ENCODE results near the gene PTPRN2.
"Not testable (repeated sequence)": the region's sequence is repeated elsewhere in the genome, so short reads cannot be mapped to it uniquely, and the experiment has no call there.

The PTPRN2 gene

DNA sequence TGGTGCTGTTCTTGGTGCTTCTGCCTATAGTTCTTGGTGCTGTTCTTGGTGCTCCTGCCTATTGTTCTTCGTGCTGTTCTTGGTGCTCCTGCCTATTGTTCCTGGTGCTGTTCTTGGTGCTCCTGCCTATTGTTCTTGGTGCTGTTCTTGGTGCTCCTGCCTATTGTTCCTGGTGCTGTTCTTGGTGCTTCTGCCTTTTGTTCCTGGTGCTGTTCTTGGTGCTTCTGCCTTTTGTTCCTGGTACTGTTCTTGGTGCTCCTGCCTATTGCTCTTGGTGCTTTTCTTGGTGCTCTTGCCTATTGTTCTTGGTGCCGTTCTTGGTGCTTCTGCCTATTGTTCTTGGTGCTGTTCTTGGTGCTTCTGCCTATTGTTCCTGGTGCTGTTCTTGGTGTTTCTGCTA is 71.1 kb downstream of the PTPRN2 start:
- no peak for DNase-seq (ENCODE audit: low read depth in 2 of 2)

DNA sequence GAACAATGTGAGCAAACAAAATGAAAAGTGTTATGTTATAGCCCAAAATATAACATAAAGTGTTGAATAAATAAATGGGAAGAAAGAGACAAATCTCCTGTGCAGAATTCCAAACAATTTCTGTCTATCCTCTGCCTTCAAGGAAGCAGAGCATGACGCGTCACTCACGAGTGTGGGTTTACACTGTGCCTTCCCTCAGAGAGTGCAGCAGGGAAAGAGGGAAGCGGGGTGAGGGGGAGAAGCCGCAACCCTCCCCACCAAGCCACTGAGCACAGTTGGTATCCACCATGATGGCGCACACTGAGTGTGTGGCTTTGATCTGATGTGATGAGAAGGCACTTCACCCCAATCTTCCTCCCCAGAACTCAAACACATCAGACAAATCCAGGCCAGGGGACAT is 74.8 kb downstream of the PTPRN2 start:
- DNase-seq (ENCODE audit: low read depth in 2 of 2): no peak

DNA sequence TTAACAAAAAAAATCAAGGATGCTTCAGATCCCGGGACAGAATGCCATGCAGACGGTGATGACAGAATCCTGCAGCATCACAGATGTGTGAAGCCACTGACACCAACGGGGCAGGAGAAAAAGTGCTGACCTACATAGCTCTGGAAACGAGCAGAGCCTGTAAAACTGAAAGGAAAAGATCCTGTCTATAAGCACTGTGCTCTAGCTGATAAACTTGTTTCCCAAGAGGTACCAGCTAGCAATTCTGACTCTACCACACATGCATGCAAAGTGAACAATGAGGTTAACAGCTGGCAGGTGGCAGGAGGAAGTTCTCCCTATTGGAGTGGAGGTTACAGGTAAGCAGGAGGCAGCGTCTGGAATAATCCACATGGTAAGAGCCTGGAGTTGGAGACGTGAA is 75.6 kb downstream of the PTPRN2 start:
- no peak for DNase-seq (ENCODE audit: low read depth in 2 of 2)

DNA sequence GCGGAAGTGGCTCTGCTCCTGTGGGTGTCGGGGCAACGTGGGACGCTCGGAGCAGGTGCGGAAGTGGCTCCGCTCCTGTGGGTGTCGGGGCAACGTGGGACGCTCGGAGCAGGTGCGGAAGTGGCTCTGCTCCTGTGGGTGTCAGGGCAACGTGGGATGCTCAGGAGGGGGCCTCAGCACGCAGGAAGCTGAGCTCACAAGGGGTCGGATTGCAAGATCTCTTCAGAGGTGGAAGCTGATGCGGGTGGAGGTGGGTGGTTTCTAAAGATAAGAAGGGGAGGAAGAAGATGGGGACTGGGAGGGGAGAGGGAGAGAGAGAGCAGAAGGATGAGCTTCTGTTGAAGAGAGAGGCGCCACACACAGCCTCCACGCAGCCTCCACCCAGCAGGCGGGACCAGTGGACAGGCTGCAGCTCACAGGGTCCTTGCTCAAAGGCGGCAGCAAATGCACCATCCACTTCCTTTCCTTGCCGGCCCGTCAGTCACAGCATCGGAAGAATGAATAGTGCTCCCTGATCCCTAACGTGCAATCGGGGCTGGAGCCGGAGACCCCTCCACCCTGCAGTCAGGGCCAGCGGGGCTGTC is 78.7 kb downstream of the PTPRN2 start:
- DNase-seq (ENCODE audit: low read depth in 2 of 2): no peak

DNA sequence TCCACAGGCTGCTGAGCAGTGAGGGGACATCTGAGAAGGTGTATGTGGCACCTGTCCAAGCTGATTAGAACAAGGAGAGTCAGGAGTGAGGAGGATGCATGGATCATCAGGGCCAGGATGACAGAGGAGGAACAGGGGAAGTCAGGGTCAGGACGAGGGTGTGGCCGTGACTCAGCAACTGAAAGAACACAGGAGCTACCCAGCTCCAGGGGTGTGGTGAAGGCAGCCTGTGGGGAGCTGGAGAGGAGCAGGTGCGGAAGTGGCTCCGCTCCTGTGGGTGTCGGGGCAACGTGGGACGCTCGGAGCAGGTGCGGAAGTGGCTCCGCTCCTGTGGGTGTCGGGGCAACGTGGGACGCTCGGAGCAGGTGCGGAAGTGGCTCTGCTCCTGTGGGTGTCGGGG is 79.3 kb downstream of the PTPRN2 start:
- not testable (repeated sequence) for DNase-seq (ENCODE audit: low read depth in 2 of 2)

DNA sequence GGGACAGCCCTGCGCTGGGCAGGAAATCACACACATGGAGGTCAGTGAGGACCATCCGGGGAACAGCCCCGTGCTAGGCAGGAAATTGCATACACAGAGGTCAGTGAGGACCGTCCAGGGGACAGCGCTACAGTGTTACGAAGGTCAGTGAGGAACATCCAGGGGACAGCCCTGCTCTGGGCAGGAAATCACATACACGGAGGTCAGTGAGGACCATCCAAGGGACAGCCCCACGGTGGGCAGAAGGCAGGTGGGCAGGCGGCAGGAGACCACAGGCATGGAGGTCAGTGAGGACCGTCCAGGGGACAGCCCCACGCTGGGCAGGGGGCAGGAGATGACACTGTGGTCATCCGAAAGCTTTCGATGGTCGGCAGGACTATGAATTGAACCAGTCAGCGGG is 79.7 kb downstream of the PTPRN2 start:
- DNase-seq (ENCODE audit: low read depth in 2 of 2): no peak

DNA sequence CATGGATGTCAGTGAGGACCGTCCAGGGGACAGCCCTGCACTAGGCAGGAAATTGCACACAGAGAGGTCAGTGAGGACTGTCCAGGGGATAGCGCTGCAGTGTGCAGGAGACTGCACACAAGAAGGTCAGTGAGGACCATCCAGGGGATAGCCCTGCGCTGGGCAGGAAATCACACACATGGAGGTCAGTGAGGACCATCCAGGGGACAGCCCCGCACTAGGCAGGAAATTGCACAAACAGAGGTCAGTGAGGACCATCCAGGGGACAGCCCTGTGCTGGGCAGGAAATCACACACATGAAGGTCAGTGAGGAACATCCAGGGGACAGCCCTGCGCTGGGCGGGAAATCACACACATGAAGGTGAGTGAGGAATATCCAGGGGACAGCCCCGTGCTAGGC is 80.4 kb downstream of the PTPRN2 start:
- not testable (repeated sequence) for DNase-seq (ENCODE audit: low read depth in 2 of 2)

DNA sequence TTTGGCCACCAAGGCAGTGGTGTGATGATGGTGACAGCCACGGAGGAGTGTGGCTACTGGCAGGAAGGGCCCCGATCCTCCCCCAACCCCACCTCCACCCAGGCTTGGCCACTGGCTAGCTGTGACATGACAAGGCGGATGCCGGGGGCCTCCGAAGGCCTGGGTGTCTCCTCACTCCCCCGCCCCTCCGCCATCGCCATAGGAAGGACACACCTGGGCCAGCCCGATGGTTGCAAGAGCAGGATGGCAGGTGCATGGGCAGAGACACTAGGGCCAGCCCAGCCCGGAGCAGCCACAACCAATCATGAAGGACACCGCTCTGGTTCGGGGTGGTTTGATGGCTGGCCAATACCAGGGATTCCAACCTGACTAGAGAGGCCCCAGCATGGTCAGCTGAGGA is 81.0 kb downstream of the PTPRN2 start:
- DNase-seq (ENCODE audit: low read depth in 2 of 2): no peak

DNA sequence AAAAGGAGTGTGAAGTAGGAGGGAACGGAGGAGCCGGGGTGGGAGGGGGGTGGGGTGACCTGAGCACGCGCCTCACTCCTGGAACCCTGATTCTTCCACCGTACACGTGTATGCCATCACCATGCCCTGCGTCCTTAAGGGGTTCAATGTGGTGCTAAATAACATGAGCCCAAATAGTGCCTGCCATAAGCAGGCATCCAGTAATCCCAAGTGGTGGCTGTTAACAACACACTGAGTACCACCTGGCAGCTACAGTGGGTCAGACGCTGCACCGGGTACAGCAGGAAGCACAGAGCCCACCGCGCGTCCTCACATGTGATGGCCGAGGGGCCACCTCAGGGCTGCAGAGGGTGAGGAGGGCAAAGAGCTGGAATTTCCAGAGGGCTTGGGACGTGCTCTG is 81.9 kb downstream of the PTPRN2 start:
- no peak for DNase-seq (ENCODE audit: low read depth in 2 of 2)

DNA sequence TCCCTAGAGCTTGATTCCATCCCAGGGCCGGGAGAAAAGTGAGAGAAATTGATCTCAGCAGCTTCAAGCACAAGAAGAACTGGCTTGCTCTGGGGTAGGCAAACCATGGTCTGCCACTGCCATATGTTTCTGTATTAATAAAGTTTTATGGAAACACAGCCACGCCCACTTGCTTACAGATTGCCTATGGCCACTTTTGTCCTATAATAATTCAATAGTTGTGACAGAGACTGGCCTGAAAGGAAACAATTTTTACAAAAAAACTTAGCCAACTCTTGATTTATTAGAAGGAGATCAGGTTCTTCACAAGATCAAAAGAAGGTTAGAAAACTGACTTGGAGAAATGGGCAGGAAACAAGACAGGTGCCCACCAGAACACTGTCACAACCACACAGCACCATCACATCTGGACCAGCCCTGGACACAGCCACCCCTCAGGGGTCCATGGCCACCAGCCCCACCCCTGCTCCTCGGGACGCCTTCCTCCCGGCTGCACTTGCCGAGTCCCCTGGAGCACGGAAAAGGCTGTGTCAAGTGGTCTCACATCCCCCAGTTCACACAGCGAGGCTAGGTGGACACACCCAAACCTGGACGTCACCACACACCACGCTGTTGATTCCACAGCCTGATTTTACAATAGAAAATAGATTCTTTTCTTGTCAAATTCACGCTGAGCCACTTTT is 85.4 kb downstream of the PTPRN2 start:
- no peak for DNase-seq (ENCODE audit: low read depth in 2 of 2)

DNA sequence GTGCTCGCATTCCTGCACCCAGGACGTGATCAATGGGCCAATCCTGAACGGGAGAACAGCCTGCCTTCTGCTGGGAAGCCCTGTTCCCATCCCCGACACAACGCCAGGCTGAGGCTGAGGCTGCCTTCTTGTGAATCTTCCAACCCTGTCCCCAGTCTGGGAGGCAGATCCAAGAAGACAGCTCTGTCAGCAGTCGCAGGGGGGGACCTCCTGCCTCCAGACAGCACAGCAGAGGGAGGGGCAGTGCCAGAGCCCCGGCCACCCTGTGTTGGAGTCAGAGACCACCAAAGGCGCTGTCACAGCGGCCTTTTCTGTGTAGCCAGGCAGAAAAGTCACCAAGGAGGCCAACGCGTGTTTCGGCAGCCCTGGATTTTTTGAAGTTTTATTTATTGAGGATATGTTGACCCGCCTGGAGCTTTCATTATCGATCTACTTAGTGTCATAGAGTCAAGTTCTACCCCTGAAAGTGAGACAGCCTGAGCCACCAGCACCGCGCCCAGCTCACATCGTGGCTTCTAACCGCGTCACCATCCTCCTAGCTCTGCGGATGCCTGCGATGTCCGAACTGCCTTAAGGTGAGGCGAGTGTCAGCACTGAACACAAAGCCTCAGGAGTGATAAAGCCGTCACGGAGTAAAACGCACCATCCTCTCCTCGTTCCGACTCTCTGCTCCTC is 86.1 kb downstream of the PTPRN2 start:
- no peak for DNase-seq (ENCODE audit: low read depth in 2 of 2)

DNA sequence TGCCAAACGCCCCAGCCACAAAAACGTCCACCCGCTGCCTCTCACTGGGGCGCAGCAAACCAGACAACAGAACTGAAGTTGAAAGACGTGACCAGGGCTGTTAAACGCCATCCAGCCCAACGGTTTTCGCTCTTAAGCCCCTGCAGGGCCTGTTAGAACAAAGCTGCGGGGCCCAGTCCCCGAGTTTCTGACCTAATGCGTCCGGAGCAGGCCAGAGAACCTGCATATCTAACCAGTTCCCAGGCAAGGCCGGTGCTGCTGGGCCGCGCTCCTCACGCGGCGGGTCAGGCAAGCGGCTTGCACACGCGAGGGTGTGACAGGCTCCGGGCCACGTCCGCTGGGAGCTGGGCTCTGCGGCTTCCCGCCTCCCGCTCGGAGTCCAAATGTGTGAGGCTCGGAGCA is 87.0 kb downstream of the PTPRN2 start:
- no peak for DNase-seq (ENCODE audit: low read depth in 2 of 2)

DNA sequence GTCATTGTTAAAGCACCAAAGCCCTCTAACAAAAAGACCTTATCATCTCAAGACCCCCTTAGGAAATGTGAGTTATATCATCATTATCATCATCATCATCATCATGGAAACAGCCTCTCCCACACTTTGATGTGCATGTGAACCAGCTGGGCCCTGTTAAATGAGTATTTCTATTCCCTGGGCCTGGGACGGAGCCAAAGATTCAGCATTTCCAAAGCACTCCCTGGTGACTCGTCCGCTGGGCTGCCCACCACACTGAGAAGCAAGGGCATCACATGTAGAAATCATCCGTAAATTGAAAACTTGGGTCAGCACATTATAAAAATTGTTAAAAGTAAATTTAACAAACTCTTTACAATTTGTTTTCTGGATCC is 88.6 kb downstream of the PTPRN2 start:
- no peak for DNase-seq (ENCODE audit: low read depth in 2 of 2)

DNA sequence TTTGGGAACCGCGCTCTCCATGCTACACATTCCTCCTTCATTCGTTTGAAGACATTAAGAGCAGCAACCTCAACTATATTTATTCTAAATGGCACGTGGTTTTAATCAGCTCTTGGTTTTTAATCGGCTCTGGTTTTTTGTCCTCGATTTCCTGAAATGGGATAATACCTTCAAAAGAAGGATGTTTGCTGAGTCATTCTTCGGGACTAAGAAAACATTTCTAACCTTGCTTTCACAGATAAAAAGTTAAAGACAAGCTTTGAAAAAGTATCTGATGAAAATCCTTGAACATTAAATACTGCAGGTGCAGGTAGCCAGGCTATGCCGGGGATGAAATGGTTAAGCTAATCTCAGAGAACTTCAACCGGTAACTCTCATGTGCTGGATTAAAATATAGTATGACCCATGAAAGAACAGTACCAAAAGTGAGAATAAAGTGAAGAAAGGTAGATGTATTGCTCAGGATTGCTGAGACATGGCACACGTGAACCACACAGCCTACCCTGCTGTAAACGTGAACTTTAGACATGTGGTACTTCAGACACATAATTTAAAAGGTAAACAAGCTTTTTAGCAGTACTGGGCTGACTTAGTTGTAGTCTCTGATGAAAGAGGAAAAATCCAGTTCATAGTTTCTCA is 89.1 kb downstream of the PTPRN2 start:
- DNase-seq (ENCODE audit: low read depth in 2 of 2): no peak

DNA sequence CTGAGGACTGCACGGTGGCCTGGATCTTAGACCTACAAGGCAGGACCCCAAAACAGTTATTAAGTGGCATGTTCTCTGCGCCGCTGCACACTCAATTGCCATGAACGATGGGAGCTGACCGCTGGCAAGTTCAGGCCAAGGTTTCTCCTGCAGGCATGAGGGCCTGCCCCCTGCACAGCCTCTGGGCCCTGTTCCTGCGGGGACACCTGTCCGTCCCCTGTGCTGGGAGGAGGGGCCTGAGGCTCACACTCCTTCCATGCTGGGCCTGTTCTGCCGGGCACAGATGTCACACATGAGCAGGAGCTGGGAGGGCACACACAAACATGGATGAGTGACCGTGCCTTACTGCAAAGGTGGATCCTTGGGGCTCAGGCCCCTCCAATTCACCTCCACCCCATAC is 90.0 kb downstream of the PTPRN2 start:
- DNase-seq (ENCODE audit: low read depth in 2 of 2): no peak

DNA sequence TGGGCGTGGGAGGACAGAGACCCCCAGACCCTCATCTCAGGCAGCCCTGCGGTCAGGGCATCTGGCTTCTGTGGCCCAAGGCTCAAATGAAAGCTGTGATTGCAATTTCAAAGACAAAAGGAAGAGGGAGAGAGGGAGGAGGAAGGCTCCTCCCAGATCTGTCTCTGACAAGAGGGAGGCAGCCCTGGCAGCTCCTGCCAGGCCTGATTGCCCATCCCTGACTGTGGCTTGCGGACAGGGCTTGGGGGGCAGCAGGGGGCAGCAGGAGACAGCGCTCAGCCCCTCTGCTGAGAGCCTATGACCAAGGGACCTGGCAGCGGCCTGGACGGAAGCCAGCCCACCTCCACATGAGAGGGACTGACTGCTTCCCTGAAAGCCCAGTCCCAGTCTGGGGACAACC is 91.8 kb downstream of the PTPRN2 start:
- no peak for DNase-seq (ENCODE audit: low read depth in 2 of 2)

DNA sequence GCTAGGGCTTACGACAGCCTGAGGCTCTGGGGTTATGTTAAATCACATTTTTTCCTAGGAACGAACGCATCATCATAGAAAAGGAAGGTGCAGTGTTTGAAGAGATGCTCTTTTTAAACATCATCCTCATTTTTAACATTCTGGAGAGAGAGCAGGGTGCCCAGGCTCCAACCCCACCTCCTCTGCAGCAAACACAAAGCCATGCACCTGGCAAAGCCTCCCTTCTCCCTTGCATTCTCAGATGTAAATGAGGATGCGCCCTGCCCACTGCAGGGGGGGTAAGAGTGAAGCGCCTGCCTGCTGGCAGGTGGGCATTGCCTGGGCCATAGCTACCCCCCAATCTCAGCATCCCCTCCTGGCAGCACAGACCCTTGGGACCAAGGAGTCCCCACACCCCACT is 92.4 kb downstream of the PTPRN2 start:
- no peak for DNase-seq (ENCODE audit: low read depth in 2 of 2)

DNA sequence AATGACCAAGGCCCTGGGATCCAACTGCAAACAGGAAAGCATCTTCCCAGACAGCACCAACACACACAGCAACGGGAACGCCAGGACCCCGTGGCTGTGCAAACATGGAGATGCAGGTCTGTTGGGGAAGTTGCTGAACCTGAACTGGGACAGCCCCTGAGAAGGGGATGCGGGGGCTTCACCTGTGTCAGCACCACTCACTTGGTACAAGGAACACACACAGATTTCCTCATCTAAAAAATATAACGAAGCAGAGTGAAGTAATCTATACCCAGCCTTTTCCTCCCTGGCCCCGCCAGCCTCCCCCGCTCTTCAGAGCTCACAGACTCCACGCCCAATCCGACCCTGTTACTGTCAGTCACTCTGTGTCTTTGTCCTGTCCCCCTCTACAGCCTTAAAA is 93.0 kb downstream of the PTPRN2 start:
- no peak for DNase-seq (ENCODE audit: low read depth in 2 of 2)

DNA sequence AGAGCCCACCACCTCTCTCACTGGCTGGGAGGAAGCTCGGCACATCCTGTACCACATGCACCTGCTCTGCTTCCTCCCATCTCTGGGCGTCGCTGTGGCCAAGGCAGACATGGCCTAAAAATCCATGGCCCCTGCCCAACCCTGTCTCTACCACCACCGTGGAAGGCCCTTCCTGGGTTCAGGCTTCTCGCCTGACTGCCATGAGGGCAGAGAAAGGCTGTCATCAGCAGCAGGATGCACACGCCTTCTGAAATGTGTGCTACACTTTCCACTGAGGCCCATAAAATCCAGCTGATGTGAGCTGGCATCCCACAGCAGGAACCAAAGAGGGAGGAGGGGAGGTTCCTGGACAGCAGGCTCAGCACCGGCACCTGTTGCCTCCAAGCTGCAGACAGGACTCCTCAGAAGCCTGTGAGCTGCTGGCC is 93.4 kb downstream of the PTPRN2 start:
- DNase-seq (ENCODE audit: low read depth in 2 of 2): no peak

DNA sequence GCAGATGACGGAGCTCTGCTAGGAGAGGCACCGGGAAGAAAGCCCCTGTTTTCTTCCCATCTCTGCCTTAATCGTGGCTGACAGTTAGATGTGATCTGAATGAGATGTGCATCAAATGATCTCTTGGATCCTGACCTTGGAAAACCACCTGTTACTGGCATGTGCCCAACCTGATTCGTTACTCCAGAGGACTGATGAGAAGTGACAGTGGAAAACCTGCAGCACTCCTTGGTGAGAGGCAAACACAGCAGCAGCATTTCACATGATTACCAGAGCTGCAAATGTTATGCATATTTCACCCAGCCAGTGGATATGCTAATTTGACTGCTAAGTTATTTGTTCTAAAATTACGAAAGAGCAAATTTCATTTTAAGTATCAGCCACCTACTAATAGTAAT is 95.3 kb downstream of the PTPRN2 start:
- DNase-seq (ENCODE audit: low read depth in 2 of 2): no peak

DNA sequence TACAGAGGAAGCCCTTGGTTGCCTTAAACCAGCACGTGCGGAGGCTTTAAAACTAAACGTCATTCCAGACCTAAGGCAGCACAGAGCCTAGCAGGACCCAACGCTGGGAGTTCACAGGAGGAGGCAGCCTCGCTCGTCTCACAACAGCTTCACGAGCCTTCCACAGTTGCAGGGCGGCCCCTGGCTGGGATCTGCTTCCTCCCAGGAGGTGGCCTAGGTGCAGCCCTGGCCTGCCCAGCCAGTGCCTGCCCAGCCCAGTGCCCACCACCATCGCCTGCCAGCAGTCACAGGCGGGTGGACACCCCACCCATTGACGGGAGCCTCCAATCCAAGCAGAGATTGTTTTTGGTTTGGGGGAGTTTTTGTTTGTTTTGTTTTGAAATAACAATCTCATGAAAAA is 96.5 kb downstream of the PTPRN2 start:
- no peak for DNase-seq (ENCODE audit: low read depth in 2 of 2)

DNA sequence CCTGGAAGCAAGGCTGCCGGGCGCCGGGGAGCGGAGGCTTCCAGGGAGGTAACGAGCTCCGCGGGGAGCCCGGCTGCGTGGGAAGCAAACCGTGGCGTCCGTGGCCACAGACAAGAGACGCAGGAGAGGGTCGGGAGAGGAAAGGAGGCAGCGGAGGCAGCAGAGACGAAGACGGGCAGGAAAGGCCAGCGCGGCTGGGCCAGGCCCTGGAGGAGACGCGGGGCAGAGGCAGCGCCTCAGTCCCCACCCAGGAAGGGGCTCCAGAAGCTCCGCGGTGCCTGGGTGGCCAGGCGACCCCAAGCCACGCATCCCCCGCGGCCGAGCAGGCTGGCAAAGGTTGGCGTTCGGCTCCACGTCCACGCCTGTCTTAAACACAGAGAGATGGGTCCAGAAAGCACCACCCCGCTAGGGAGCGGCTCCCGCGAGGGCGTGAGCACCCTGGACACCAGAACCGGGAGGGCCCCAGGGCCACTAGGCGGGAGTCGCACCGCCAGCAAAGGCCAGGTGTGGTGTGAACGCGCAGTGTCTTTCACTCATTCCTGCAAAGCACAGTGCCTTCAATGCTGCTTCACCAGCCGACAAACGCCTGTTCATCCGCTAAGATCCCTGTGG is 97.3 kb downstream of the PTPRN2 start:
- DNase-seq (ENCODE audit: low read depth in 2 of 2): no peak
